Mesenchymal stem cell (in vitro differentiated cells and primary cell): ENCODE measurements around the gene ZNRD2. TPM values are rescaled to one million over a fixed set of nuclear protein-coding genes. Genes with fewer than 3 reads are reported as not detected.
A peak's percentile ranks its signal among the peaks of the same experiment; 100 is the strongest.
"Not testable (repeated sequence)": the region's sequence is repeated elsewhere in the genome, so short reads cannot be mapped to it uniquely, and the experiment has no call there.

Experiments
- DNase-seq: peaks from one replicate; pipeline ENCODE4 v3.0.0-alpha.2; 2013
- H2AFZ ChIP-seq: one replicate; pipeline ENCODE4 v1.6.1; 2013; ENCODE audit warnings: low read depth, mild to moderate bottlenecking, control low read depth, inconsistent platforms, low read length, moderate library complexity
- H2AK5ac ChIP-seq: 2 replicates; pipeline ENCODE4 v1.6.1; 2013; ENCODE audit warnings: low read length, moderate library complexity, mild to moderate bottlenecking, inconsistent platforms; ENCODE audit not compliant: severe bottlenecking
- H2BK120ac ChIP-seq: one replicate; pipeline ENCODE4 v1.6.1; 2013; ENCODE audit warnings: low read depth, mild to moderate bottlenecking, inconsistent platforms, low read length, moderate library complexity
- H2BK12ac ChIP-seq, 2 experiments: one replicate each; pipeline ENCODE4 v1.6.1; 2013; ENCODE audit warnings: inconsistent platforms in 2 of 2, low read length in 2 of 2, mild to moderate bottlenecking in 2 of 2, moderate library complexity in 2 of 2, control low read depth in 1 of 2
- H2BK15ac ChIP-seq: one replicate; pipeline ENCODE4 v1.6.1; 2013; ENCODE audit warnings: mild to moderate bottlenecking, low read depth, inconsistent platforms; ENCODE audit not compliant: poor library complexity, severe bottlenecking
- H2BK5ac ChIP-seq: 2 replicates; pipeline ENCODE4 v1.6.1; 2013; ENCODE audit warnings: low read depth, mild to moderate bottlenecking, low read length, control low read depth, inconsistent platforms; ENCODE audit not compliant: poor library complexity, severe bottlenecking
- H3K14ac ChIP-seq, 2 experiments: one replicate each; pipeline ENCODE4 v1.6.1; 2013; ENCODE audit warnings: inconsistent platforms in 2 of 2, low read length in 2 of 2, control low read depth in 1 of 2, mild to moderate bottlenecking in 1 of 2, moderate library complexity in 1 of 2
- H3K18ac ChIP-seq, 2 experiments: one replicate each; pipeline ENCODE4 v1.6.1; 2013; ENCODE audit warnings: inconsistent platforms in 2 of 2, low read length in 2 of 2, control low read depth in 1 of 2, low read depth in 1 of 2, mild to moderate bottlenecking in 1 of 2
- H3K23ac ChIP-seq, 2 experiments: one replicate each; pipeline ENCODE4 v1.6.1; 2013; ENCODE audit warnings: inconsistent platforms in 2 of 2, low read length in 2 of 2, mild to moderate bottlenecking in 2 of 2, moderate library complexity in 2 of 2, control low read depth in 1 of 2
- H3K27ac ChIP-seq: 2 replicates; pipeline ENCODE4 v1.5.1; 2013; ENCODE audit warnings: mild to moderate bottlenecking, moderate library complexity, low read length, control low read depth, inconsistent platforms; ENCODE audit not compliant: poor library complexity, severe bottlenecking
- H3K27me3 ChIP-seq, 2 experiments: 2 replicates each; pipeline versions ENCODE4 v1.6.1 to v1.7.0; 2013; ENCODE audit warnings: low read length in 2 of 2, mild to moderate bottlenecking in 2 of 2, moderate library complexity in 2 of 2, control low read depth in 1 of 2, inconsistent platforms in 1 of 2; ENCODE audit not compliant: control insufficient read depth in 1 of 2, insufficient read depth in 1 of 2
- H3K36me3 ChIP-seq, 2 experiments: 2 replicates each; pipeline versions ENCODE4 v1.6.1 to v1.7.0; 2013; ENCODE audit warnings: low read length in 2 of 2, control low read depth in 1 of 2, inconsistent platforms in 1 of 2, low read depth in 1 of 2, mild to moderate bottlenecking in 1 of 2; ENCODE audit not compliant: insufficient read depth in 2 of 2, control insufficient read depth in 1 of 2
- H3K4ac ChIP-seq, 2 experiments: one replicate each; pipeline ENCODE4 v1.6.1; 2013; ENCODE audit warnings: inconsistent platforms in 2 of 2, low read length in 2 of 2, mild to moderate bottlenecking in 2 of 2, moderate library complexity in 2 of 2, control low read depth in 1 of 2, low read depth in 1 of 2
- H3K4me1 ChIP-seq: 2 replicates; pipeline ENCODE4 v1.6.1; 2013; ENCODE audit warnings: low read depth, low read length, control low read depth; ENCODE audit not compliant: control insufficient read depth, insufficient read depth
- H3K4me2 ChIP-seq: 2 replicates; pipeline ENCODE4 v1.6.1; 2013; ENCODE audit warnings: low read length, mild to moderate bottlenecking, inconsistent platforms; ENCODE audit not compliant: poor library complexity, severe bottlenecking
- H3K4me3 ChIP-seq, 2 experiments: 2 replicates each; pipeline versions ENCODE4 v1.5.1 to v1.7.0; 2013; ENCODE audit warnings: low read length in 2 of 2, mild to moderate bottlenecking in 2 of 2, control low read depth in 1 of 2, low read depth in 1 of 2; ENCODE audit not compliant: insufficient read depth in 1 of 2
- H3K79me1 ChIP-seq: replicated peaks from 2 replicates; pipeline ENCODE4 v1.6.1; 2013; ENCODE audit warnings: mild to moderate bottlenecking, control low read depth, low read length, inconsistent platforms; ENCODE audit not compliant: poor library complexity, severe bottlenecking
- H3K9ac ChIP-seq: 2 replicates; pipeline ENCODE4 v1.7.0; 2013; ENCODE audit warnings: mild to moderate bottlenecking, low read length, moderate library complexity
- H3K9me3 ChIP-seq: 2 replicates; pipeline ENCODE4 v1.7.0; 2013; ENCODE audit warnings: mild to moderate bottlenecking, low read length; ENCODE audit not compliant: control insufficient read depth
- H4K8ac ChIP-seq: one replicate; pipeline ENCODE4 v1.6.1; 2013; ENCODE audit warnings: inconsistent platforms, mild to moderate bottlenecking, low read length, moderate library complexity
- H4K91ac ChIP-seq: one replicate; pipeline ENCODE4 v1.6.1; 2013; ENCODE audit warnings: mild to moderate bottlenecking, low read length, inconsistent platforms
- WGBS: methylation state at CpG from one replicate; pipeline ENCODE4 v1.1.7; 2013; ENCODE audit warnings: mixed read lengths; 5-methylcytosine and 5-hydroxymethylcytosine counted together
- polyA plus RNA-seq, 2 experiments: library from polyadenylated mRNA; stranded (reverse); fragments of 200-250 nt; gene quantifications; one replicate each; pipeline ENCODE4 v1.2.3, GENCODE V29; 2013

The ZNRD2 gene, protein sequence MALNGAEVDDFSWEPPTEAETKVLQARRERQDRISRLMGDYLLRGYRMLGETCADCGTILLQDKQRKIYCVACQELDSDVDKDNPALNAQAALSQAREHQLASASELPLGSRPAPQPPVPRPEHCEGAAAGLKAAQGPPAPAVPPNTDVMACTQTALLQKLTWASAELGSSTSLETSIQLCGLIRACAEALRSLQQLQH
- polyA plus RNA-seq (2013, experiment 1 of 2) = 64.9 TPM
- 59.8 TPM for polyA plus RNA-seq (2013, experiment 2 of 2)

DNA sequence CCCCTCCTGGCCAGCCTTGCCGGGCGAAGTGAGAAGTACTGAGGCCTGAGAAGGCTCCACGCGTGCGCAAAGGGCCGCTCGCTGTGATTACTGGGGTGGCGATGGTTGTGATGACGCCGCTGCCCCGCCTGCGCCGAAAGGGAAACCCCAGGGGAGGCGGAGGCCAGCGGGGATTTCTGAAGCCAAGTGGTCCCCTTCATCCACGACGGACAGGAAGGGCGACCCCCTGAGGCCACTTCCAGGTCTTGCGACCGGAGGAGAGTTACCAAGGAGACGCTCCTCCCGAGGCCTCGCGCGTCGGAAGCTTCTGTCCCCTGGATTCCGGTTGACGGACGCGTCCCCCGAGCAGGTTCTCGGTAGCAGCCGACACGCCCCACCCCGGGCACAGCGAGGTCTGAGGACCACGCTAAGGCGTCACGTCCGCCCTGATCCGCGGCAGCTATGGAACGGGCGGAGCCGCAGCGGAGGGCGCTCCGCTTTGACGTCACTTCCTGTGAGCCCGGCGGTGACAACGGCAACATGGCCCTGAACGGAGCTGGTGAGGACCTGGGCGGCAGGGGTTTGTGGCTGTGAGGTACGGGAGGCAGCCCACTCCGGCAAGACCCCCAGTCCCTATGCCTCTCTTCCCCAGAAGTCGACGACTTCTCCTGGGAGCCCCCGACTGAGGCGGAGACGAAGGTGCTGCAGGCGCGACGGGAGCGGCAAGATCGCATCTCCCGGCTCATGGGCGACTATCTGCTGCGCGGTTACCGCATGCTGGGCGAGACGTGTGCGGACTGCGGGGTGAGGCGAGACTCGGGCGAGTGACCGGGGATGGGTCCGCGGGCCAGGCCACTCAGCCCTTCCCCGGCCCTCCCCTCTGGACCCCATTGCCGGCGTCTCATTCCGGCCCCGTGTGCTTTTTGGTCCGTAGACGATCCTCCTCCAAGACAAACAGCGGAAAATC lies at the start of gene ZNRD2:
ZNRD2 (plus strand) TSS at position 505 of the 946 bp plus-strand sequence; CDS start at position 520, 15 bp downstream.
- peak within 1 kb of the TSS; percentile 98 for H3K4me2 ChIP-seq
- H3K27me3 ChIP-seq = no peaks in the 10 kb centered on the region
- peak within 1 kb of the TSS; percentile 76 to 99 for H3K4me3 ChIP-seq
- no peak within 1 kb of the TSS for H3K23ac ChIP-seq
- peak within 1 kb of the TSS; percentile 94 to 95 for H3K18ac ChIP-seq
- peak within 1 kb of the TSS in 1 of 2 experiments; percentile 57 for H3K14ac ChIP-seq
- H3K4me1 ChIP-seq = peaks cover 38% of the 10 kb centered on the region
- H2AFZ ChIP-seq = peak within 1 kb of the TSS; percentile 66
- H4K8ac ChIP-seq = peak within 1 kb of the TSS; percentile 97
- peaks cover 11 to 12% of the 10 kb centered on the region in 2 experiments for H3K36me3 ChIP-seq
- peak within 1 kb of the TSS; percentile 96 for H3K9ac ChIP-seq
- H2BK12ac ChIP-seq = peak within 1 kb of the TSS in 1 of 2 experiments; percentile 95
- peak within 1 kb of the TSS; percentile 70 for H4K91ac ChIP-seq
- H3K4ac ChIP-seq = peak within 1 kb of the TSS; percentile 40 to 83
- H2BK5ac ChIP-seq = no peak within 1 kb of the TSS
- H2BK120ac ChIP-seq = peak within 1 kb of the TSS; percentile 57
- H2AK5ac ChIP-seq = peak within 1 kb of the TSS; percentile 92
- no peak within 1 kb of the TSS for H2BK15ac ChIP-seq
- peak; percentile 99 for DNase-seq
- peak within 1 kb of the TSS; percentile 93 for H3K27ac ChIP-seq
- peaks cover 19% of the 10 kb centered on the region for H3K79me1 ChIP-seq
- H3K9me3 ChIP-seq = no peaks in the 10 kb centered on the region
- WGBS = under 1% methylated on average over 70 of the region's 89 CpGs

DNA sequence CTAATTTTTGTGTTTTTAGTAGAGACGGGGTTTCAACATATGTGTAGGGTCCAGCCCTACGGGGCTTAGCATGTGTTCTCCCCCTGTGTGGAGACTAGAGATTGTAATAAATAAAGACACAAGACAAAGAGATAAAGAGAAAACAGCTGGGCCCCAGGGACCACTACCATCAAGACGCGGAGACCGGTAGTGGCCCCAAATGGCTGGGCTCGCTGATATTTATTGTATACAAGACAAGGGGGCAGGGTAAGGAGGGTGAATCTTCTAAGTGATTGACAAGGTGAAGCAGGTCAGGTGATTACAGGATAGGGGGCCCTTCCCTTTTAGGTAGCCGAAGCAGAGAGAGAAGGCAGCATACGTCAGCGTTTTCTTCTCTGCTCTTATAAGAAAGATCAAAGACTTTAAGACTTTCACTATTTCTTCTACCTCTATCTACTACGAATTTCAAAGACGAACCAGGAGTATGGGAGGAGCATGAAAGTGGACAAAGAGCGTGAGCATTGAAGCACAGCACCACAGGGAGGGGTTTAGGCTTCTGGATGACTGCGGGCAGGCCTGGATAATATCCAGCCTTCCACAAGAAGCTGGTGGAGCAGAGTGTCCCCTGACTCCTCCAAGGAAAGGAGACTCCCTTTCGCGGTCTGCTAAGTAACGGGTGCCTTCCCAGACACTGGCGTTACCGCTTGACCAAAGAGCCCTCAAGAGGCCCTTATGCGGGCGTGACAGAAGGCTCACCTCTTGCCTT lies 48.3 kb upstream of the ZNRD2 start:
- H3K27ac ChIP-seq = peak overlapping the region; percentile 73
- not testable (repeated sequence) for H3K4ac ChIP-seq

DNA sequence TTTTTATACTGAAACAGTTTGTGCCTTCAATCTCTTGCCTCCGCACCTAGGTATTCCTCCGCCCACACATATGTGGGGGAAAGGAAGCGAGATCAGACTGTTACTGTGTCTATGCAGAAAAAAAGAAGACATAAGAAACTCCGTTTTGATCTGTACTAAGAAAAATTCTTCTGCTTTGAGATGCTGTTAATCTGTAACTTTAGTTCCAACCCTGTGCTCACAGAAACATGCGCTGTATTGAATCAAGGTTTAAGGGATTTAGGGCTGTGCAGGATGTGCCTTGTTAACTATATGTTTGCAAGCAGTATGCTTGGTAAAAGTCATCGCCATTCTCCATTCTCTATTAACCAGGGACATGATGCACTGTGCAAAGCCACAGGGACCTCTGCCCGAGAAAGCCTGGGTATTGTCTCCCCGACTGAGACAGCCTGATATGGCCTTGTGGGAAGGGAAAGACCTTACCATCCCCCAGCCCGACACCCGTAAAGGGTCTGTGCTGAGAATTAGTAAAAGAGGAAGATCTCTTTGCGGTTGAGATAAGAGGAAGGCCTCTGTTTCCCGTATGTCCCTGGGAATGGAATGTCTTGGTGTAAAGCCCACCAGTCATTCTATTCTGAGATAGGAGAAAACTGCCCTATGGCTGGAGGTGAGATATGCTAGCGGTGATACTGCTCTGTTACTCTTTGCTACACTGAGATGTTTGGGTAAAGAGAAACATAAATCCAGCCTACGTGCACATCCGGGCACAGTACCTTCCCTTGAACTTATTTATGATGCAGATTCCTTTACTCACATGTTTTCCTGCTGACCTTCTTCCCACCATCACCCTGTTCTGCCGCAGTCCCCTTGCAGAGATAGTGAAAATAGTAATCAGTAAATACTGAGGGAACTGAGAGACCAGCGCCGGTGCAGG lies 47.3 kb upstream of the ZNRD2 start:
- 57% methylated on average over 15 of the region's 18 CpGs for WGBS

More for the DNA sequence above, 48.3 kb upstream of the ZNRD2 start:
- H3K27me3 ChIP-seq, H2AFZ ChIP-seq, H3K4me3 ChIP-seq, H2BK12ac ChIP-seq, H3K4me2 ChIP-seq, H4K8ac ChIP-seq, H2BK15ac ChIP-seq, H4K91ac ChIP-seq, H3K79me1 ChIP-seq, H2BK5ac ChIP-seq, H3K9ac ChIP-seq, H3K9me3 ChIP-seq, H2BK120ac ChIP-seq, H3K23ac ChIP-seq, H3K14ac ChIP-seq, H3K18ac ChIP-seq: not testable (repeated sequence)
- 37% methylated on average over 13 of the region's 20 CpGs for WGBS
- Histone ChIP-seq H2AK5ac (peak overlapping the region; percentile 35), H3K4me1 (peaks cover 33% of the 10 kb centered on the region), H3K36me3 (peaks cover 8 to 12% of the 10 kb centered on the region in 2 experiments)
- DNase-seq = peak; percentile 86

More for the DNA sequence above, 47.3 kb upstream of the ZNRD2 start:
- H2AFZ ChIP-seq, H3K4ac ChIP-seq, H3K18ac ChIP-seq, H2AK5ac ChIP-seq, H4K91ac ChIP-seq, H3K4me3 ChIP-seq, H3K14ac ChIP-seq, H3K23ac ChIP-seq, H3K27me3 ChIP-seq, H4K8ac ChIP-seq, H2BK12ac ChIP-seq, H3K9ac ChIP-seq, H3K9me3 ChIP-seq, H2BK5ac ChIP-seq, H2BK120ac ChIP-seq, H2BK15ac ChIP-seq: not testable (repeated sequence)
- H3K79me1 ChIP-seq = peaks cover 11% of the 10 kb centered on the region
- DNase-seq = peak; percentile 62
- peak overlapping the region; percentile 56 for H3K4me2 ChIP-seq
- H3K4me1 ChIP-seq = peaks cover 34% of the 10 kb centered on the region
- peak overlapping the region; percentile 80 for H3K27ac ChIP-seq
- peaks cover 17 to 18% of the 10 kb centered on the region in 2 experiments for H3K36me3 ChIP-seq
